SK-N-SH (cell line): ENCODE data around the gene SRGAP3.

Source experiments
- CHD2 ChIP-seq: fragments of 150-350 bp; IDR thresholded peaks from 2 replicates; pipeline ENCODE4 v1.6.1; 2018; ENCODE audit warnings: low read length; ENCODE audit not compliant: partially characterized antibody
- FOXJ3 ChIP-seq: sonication (generic); formaldehyde crosslinking; IDR thresholded peaks from 2 replicates; pipeline ENCODE4 v1.5.1; 2020; ENCODE audit warnings: mild to moderate bottlenecking, missing genetic modification reagents
- GABPA ChIP-seq: IDR thresholded peaks from 2 replicates; pipeline ENCODE4 v1.4.0; 2012; ENCODE audit warnings: low read depth, mild to moderate bottlenecking
- POLR2AphosphoS5 ChIP-seq: IDR thresholded peaks from 2 replicates; pipeline ENCODE4 v1.6.1; 2012; ENCODE audit warnings: low read depth, low read length
- RAD21 ChIP-seq: IDR thresholded peaks from 2 replicates; pipeline ENCODE4 v1.6.1; 2012; ENCODE audit warnings: mild to moderate bottlenecking, low read length
- TF ChIP-seq, protein P1 (sequence below): fragments of 200-600 bp; sonication (generic); IDR thresholded peaks from 2 replicates; pipeline ENCODE4 v1.6.1; 2017; ENCODE audit warnings: antibody characterized with exemption, mild to moderate bottlenecking, moderate library complexity
- TF ChIP-seq, protein P2 (sequence below): IDR thresholded peaks from 2 replicates; pipeline ENCODE4 v1.4.0; 2012; ENCODE audit warnings: low read depth

DNA sequence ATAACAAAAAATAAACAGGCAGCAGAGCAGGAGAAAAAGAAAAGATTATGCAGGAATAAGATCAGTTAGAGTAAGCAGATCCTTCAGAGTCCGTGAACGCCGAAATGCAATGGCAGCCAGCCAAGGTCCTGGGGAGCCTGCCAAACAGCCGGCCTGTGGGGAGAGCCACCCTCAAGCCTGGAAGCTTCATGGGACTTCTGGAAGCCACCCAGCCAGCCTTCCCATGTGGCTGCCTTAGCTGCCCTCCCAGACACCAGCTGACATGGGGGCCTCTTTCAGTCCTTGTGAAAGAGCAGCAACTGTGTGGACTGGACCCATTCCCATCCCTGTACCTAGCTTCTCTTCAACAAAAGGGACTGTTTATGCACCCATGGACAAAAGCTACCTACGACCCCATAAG lies 221.3 kb downstream of the SRGAP3 start:
- TF ChIP-seq, protein P1, sequence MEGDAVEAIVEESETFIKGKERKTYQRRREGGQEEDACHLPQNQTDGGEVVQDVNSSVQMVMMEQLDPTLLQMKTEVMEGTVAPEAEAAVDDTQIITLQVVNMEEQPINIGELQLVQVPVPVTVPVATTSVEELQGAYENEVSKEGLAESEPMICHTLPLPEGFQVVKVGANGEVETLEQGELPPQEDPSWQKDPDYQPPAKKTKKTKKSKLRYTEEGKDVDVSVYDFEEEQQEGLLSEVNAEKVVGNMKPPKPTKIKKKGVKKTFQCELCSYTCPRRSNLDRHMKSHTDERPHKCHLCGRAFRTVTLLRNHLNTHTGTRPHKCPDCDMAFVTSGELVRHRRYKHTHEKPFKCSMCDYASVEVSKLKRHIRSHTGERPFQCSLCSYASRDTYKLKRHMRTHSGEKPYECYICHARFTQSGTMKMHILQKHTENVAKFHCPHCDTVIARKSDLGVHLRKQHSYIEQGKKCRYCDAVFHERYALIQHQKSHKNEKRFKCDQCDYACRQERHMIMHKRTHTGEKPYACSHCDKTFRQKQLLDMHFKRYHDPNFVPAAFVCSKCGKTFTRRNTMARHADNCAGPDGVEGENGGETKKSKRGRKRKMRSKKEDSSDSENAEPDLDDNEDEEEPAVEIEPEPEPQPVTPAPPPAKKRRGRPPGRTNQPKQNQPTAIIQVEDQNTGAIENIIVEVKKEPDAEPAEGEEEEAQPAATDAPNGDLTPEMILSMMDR, result no peak
- TF ChIP-seq FOXJ3 (CRISPR knock-in tag) (no peak), POLR2AphosphoS5 (no peak), GABPA (no peak), CHD2 (no peak), RAD21 (no peak)
- TF ChIP-seq, protein P2, sequence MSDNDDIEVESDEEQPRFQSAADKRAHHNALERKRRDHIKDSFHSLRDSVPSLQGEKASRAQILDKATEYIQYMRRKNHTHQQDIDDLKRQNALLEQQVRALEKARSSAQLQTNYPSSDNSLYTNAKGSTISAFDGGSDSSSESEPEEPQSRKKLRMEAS, result no peak
